HL-60/S4 treated with phorbol 12-myristate 13-acetate at 8.2 ng/mL for 4 days and 3 days (cell line): ENCODE measurements around the gene TAS2R13.

ENCODE experiments used
- in situ Hi-C: fragments of 300-500 bp; cut with MboI; formaldehyde crosslinking; loops from 2 replicates; pipeline ENCODE4 v1.15.0; 2022; ENCODE audit warnings: low sequenced_read_pairs

Gene TAS2R13

DNA sequence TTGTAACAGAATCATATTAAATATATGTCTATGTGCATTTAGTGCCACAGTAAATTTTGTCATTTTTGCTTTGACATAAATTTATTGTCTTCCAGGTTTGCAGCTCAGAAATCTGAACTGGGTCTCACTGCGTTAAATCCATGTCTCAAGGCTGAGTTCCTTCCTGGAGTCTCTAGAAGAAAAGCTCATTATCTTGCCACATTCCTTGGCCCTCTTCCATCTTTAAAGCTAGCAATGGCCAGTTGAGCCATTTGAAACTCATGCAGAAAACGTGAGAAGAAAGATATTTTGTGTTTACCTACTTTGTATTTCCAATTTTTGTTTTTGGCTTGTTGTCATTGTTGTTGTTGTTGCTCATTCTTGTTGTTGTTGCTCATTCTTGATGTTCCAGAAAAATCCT lies 36.0 kb downstream of the TAS2R13 start:
- in situ Hi-C loops, result no loop called here

DNA sequence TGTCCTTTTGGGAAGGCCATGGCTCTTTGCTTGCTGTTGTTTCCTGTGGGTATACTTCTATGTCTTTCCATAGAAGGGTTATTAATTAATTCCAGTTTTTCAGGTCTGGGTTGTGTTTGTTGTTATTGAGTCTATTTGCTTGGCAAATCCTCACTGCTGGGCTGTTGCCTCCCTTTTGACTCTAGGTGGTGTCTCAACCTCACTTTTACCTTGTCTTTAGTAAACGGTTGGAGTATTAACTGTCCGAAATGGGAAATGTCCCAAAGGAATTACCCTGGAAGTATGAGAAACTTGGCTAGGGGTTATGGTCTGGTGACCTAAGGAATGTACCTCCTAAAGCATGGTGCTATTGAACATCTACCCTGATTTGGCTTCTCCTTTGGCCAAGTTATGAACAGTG lies 42.0 kb downstream of the TAS2R13 start:
- in situ Hi-C loops, result no loop called here

DNA sequence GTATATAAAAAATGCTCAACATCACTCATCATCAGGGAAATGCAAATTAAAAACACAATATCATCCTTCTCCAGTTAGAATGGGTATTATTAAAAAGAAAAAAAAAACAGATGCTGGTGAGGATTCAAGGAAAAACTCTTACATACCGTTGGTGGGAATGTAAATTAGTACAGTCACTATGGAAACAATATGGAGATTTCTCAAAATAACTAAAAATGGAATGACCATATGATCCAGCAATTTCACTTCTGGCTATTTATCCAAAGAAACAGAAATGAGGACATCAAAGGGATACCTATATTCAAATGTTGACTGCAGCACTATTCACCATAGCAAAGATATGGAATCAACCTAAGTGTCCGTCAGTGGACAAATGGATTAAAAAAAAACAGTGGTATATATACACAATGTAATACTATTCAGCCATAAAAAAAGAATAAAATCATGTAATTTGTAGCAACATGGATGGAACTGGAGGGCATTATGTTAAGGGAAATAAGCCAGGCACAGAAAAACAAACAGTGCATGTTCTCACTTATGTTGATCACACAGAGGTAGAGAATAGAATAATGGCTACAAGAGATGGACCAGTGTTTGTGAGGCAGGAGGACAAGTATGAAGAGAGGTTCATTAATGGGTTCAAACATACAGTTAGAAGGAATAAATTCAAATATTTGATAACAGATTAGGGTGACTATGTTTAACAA lies 45.7 kb downstream of the TAS2R13 start:
- in situ Hi-C loops, result no loop called here

DNA sequence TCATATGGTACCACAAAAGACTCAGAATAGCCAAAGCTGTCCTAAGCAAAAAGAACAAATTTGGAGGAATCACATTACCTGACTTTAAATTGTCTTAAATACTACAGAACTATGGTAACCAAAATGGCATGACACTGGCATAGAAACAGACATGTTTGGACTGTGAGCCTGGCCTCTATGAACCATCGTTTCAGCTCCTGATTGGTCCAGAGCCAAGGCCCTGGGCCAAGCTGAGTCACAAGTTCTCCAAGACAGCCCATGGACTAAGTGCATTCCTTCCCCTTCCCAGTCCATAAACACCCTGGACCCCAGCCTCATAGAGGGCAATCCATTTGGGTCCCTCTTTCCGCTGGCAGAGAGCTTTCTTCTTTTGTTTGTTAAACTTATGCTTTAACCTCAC lies 48.0 kb downstream of the TAS2R13 start:
- in situ Hi-C loops, result no loop called here
